Measurements from ENCODE around the gene CSNK1E. TPM values are rescaled to one million over a fixed set of nuclear protein-coding genes. Genes with fewer than 3 reads are reported as not detected.

CSNK1E gene
- total and polyA plus RNA-seq, 2 donors = 71.4 to 95.8 TPM

Small RNA genes lying within 50 kb of the gene (small RNA-seq; reads per million reads assigned to genes)
- not detected for gene RF00017

Other genes with a start within 250 kb of the CSNK1E start
- 0.16 TPM for gene SLC16A8, start 233.2 kb downstream of the CSNK1E start, total RNA-seq
- gene SLC16A8, start 233.2 kb downstream of the CSNK1E start, polyA plus RNA-seq = 0.52 TPM
- not detected for gene BAIAP2L2, start 206.7 kb downstream of the CSNK1E start, total RNA-seq
- 0.42 TPM for gene BAIAP2L2, start 206.7 kb downstream of the CSNK1E start, polyA plus RNA-seq
- 21.2 TPM for gene PLA2G6, start 135.6 kb downstream of the CSNK1E start, total RNA-seq
- 21.1 TPM for gene PLA2G6, start 135.6 kb downstream of the CSNK1E start, polyA plus RNA-seq
- gene MAFF, start 115.4 kb downstream of the CSNK1E start, total RNA-seq = 8.4 TPM
- 32.4 TPM for gene MAFF, start 115.4 kb downstream of the CSNK1E start, polyA plus RNA-seq
- 24.8 TPM for gene TMEM184B, start 44.4 kb downstream of the CSNK1E start, total RNA-seq
- 51.5 TPM for gene TMEM184B, start 44.4 kb downstream of the CSNK1E start, polyA plus RNA-seq
- not detected for gene KCNJ4, start 137.8 kb upstream of the CSNK1E start, total RNA-seq
- not detected for gene KCNJ4, start 137.8 kb upstream of the CSNK1E start, polyA plus RNA-seq
- 75.7 TPM for gene KDELR3, start 150.7 kb upstream of the CSNK1E start, total RNA-seq
- gene KDELR3, start 150.7 kb upstream of the CSNK1E start, polyA plus RNA-seq = 4.7 TPM
- 653 TPM for gene DDX17, start 188.9 kb upstream of the CSNK1E start, total RNA-seq
- gene DDX17, start 188.9 kb upstream of the CSNK1E start, polyA plus RNA-seq = 221 TPM

Measured in urinary bladder (tissue), 2 donors.